H1 (cell line): ENCODE data around the gene C17orf107. TPM values are rescaled to one million over a fixed set of nuclear protein-coding genes. Genes with fewer than 3 reads are reported as not detected.

ENCODE experiments used
- JUND ChIP-seq: IDR thresholded peaks from 2 replicates; pipeline ENCODE4 v1.6.1; 2011; ENCODE audit warnings: mild to moderate bottlenecking, improper control_type of control experiment, low read length
- POLR2A ChIP-seq, 2 experiments: IDR thresholded peaks; 1 replicate in 1 of 2; 2 replicates in 1 of 2; pipeline ENCODE4 v1.6.1; 2011; ENCODE audit warnings: low read depth in 2 of 2, low read length in 2 of 2, mild to moderate bottlenecking in 2 of 2; ENCODE audit errors: control extremely low read depth in 1 of 2
- SP2 ChIP-seq: IDR thresholded peaks from 2 replicates; pipeline ENCODE4 v1.6.1; 2012; ENCODE audit warnings: mild to moderate bottlenecking, low read length, inconsistent platforms
- SRF ChIP-seq: IDR thresholded peaks from 2 replicates; pipeline ENCODE4 v1.6.1; 2011; ENCODE audit warnings: mild to moderate bottlenecking, low read depth, low read length, moderate library complexity
- polyA plus RNA-seq, 7 experiments: library from polyadenylated mRNA; depleted of rRNA in 3 of 7; stranded (reverse) in 5 of 7; unstranded in 2 of 7; fragments of >200 nt in 5 of 7; fragments of 200-250 nt in 2 of 7; gene quantifications; 1 replicate in 5 of 7; 2 replicates in 1 of 7; 4 replicates in 1 of 7; pipeline versions ENCODE4 v1.2.1 to v1.2.3, GENCODE V29; 2011 to 2013; ENCODE audit warnings: missing spikeins in 2 of 7, mixed read lengths in 2 of 7
- total RNA-seq: library from RNA; stranded (reverse); fragmentation: NEBNext Ultra II Directional; extraction: Animal tissue kit (Norgen Biotek cat#: 25700); gene quantifications from 2 replicates; pipeline ENCODE4 v1.2.1, GENCODE V29; 2021

C17orf107 gene
- total and polyA plus RNA-seq, 2 of the 8 experiments (the other 6 are each of a cell fraction or from before 2014, with no cell fraction given) = 0.39 to 0.45 TPM

DNA sequence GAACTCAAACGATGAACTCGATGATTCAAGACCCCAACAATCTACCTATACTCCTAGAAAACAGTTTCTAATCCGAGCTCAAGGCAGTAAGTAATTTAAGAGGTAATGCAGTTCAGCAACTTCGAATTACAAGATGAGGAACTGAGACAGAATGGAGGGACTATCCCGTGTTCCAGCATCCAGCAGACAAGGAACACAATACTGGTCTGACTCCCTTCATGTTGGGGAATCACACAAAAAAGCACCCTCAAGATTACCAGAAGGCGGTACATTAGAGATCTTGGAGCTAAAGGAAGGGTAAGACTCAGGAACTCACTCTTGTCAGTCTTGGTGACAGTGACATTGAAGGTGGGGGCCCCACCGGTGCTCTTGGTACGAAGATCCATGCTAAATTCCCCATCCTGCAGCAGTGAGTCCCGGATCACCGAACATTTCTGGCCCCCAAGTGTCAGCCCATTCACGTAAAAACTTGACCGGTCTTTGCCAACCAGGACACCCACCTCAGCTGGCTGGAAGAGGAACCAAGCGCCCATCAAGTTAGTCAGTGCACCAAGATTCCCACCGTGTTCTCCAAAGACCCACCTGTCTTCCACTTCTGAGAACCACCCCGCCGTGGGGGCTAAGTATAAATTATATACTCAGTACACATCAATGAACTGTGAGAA, 47.1 kb downstream of the C17orf107 start (continued):
- TF ChIP-seq SP2 (no peak), POLR2A (IDR thresholded peaks at IDR 0.05; ENCODE audit: control extremely low read depth in 1 of 2, low read depth in 2 of 2, low read length in 2 of 2) (peak in 1 of 2 experiments; percentile 32; a peak in 1 of 3 replicates), JUND (no peak), SRF (no peak)
- TF ChIP-seq, all 59 proteins: peak for 3
